ENCODE data around the gene SLIT3. TPM values are rescaled to one million over a fixed set of nuclear protein-coding genes. Genes with fewer than 3 reads are reported as not detected.

The SLIT3 gene
- total RNA-seq, 1 experiment from 2014 or later, result 0.10 TPM

DNA sequence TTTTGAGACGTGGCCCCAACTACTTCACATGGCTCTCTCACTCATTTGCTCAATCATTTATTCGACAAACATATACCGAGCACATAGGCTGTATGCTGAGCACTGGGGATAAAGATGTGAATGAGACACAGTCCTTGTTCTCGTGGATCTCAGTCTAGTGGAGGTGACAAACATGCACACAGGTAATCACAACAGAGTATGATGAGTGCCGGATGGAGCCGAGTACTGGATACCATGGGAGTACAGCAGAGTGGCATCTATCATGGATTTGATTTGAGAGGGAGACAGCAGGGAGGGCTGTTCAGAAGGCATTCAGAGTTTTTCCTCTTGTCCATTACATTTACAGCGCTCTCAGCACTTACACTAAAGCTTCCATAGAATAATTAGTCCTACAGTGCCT is 259.8 kb downstream of the SLIT3 start:
- intact Hi-C loops (cut with micrococcal nuclease), result no loop called here
- CTCF ChIA-PET, result no interaction called here
- Histone ChIP-seq H3K79me2 (ENCODE audit: insufficient read depth, low read length) (no peaks in the 10 kb centered on the region), H3K9ac (ENCODE audit: low read length) (no peak overlapping the region), H3K4me1 (ENCODE audit: control insufficient read depth in 1 of 2, insufficient read depth in 2 of 2, low read length in 2 of 2) (no peaks in the 10 kb centered on the region), H3K27me3 (ENCODE audit: insufficient read depth, low read length) (peaks cover 71% of the 10 kb centered on the region), H3K4me3 (replicated peaks in 1 of 2; ENCODE audit: low read depth in 1 of 2, low read length in 2 of 2) (no peak overlapping the region), H3K9me2 (ENCODE audit: insufficient read depth) (no peaks in the 10 kb centered on the region), H3K36me3 (ENCODE audit: control insufficient read depth in 1 of 2, insufficient read depth in 2 of 2, low read length in 2 of 2) (no peaks in the 10 kb centered on the region), H3K9me3 (ENCODE audit: control insufficient read depth in 1 of 2, insufficient read depth in 1 of 2, low read depth in 1 of 2, low read length in 2 of 2) (no peaks in the 10 kb centered on the region), H4K20me1 (ENCODE audit: insufficient read depth) (no peaks in the 10 kb centered on the region), H3K27ac (ENCODE audit: low read depth, low read length) (no peak overlapping the region), H3K4me2 (ENCODE audit: low read length) (no peak overlapping the region), H2AFZ (ENCODE audit: low read depth, low read length, poor library complexity, severe bottlenecking) (no peak overlapping the region)
- RAD21 ChIA-PET (ENCODE audit: low non-redundant PET in 1 of 2, low total read pairs in 2 of 2, uncharacterized antibody in 2 of 2, unreplicated experiment in 2 of 2), result no interaction called here
- no TSS peak for BruUV-seq (replicated peaks)
- TF ChIP-seq CEBPB (IDR thresholded peaks at IDR 0.05; ENCODE audit: low read depth) (no peak), ELF1 (IDR thresholded peaks at IDR 0.05; ENCODE audit: borderline replicate concordance, low read depth) (no peak), RAD21 (IDR thresholded peaks at IDR 0.05; ENCODE audit: low read depth) (no peak), MAX (IDR thresholded peaks at IDR 0.05) (no peak), POLR2A (IDR thresholded peaks at IDR 0.05; ENCODE audit: borderline replicate concordance, extremely low read depth, insufficient read depth, insufficient read length) (no peak), ZFX (IDR thresholded peaks at IDR 0.05) (no peak), CBX3 (IDR thresholded peaks at IDR 0.05; ENCODE audit: low read depth) (no peak), TCF7L2 (IDR thresholded peaks at IDR 0.05; ENCODE audit: borderline replicate concordance, extremely low read depth, insufficient read depth, insufficient read length) (no peak), EZH2 (IDR thresholded peaks at IDR 0.05) (no peak), ZNF274 (IDR thresholded peaks at IDR 0.05; ENCODE audit: low read depth, low read length) (no peak), YY1 (IDR thresholded peaks at IDR 0.05; ENCODE audit: extremely low read depth, insufficient replicate concordance, low read depth, low read length) (no peak), SIN3A (IDR thresholded peaks at IDR 0.05; ENCODE audit: low read depth) (no peak), SP1 (IDR thresholded peaks at IDR 0.05; ENCODE audit: low read depth) (no peak), SRF (IDR thresholded peaks at IDR 0.05; ENCODE audit: low read depth) (no peak)
- TF ChIP-seq, protein P1, sequence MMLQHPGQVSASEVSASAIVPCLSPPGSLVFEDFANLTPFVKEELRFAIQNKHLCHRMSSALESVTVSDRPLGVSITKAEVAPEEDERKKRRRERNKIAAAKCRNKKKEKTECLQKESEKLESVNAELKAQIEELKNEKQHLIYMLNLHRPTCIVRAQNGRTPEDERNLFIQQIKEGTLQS (IDR thresholded peaks at IDR 0.05), result no peak
- TF ChIP-seq, protein P2, sequence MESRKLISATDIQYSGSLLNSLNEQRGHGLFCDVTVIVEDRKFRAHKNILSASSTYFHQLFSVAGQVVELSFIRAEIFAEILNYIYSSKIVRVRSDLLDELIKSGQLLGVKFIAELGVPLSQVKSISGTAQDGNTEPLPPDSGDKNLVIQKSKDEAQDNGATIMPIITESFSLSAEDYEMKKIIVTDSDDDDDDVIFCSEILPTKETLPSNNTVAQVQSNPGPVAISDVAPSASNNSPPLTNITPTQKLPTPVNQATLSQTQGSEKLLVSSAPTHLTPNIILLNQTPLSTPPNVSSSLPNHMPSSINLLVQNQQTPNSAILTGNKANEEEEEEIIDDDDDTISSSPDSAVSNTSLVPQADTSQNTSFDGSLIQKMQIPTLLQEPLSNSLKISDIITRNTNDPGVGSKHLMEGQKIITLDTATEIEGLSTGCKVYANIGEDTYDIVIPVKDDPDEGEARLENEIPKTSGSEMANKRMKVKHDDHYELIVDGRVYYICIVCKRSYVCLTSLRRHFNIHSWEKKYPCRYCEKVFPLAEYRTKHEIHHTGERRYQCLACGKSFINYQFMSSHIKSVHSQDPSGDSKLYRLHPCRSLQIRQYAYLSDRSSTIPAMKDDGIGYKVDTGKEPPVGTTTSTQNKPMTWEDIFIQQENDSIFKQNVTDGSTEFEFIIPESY (IDR thresholded peaks at IDR 0.05; ENCODE audit: extremely low read depth, insufficient replicate concordance, low read length), result no peak
- POLR2A ChIA-PET, result no interaction called here
- no peak for DNase-seq (ENCODE audit: low read depth, low spot score)
- ATAC-seq, result no peak

Measured in HCT116 (cell line).